K562 (cell line): ENCODE measurements around the gene TMEM39A.

ENCODE experiments used
- CTCF ChIP-seq, 3 experiments: IDR thresholded peaks in 2 of 3; conservative IDR thresholded peaks in 1 of 3; 2 replicates each; pipeline ENCODE4 v1.5.1; 2011 to 2012; ENCODE audit warnings: low read length in 3 of 3, mild to moderate bottlenecking in 3 of 3, control low read depth in 2 of 3, improper control_type of control experiment in 1 of 3, inconsistent platforms in 1 of 3, low read depth in 1 of 3, mixed read lengths in 1 of 3, moderate library complexity in 1 of 3; ENCODE audit not compliant: insufficient read depth in 2 of 3
- DDX20 ChIP-seq: fragments of 450-650 bp; IDR thresholded peaks from 2 replicates; pipeline ENCODE4 v1.6.1; 2016; ENCODE audit warnings: missing genetic modification characterization, low read depth, mild to moderate bottlenecking, missing compliant biosample characterization, moderate library complexity
- DPF2 ChIP-seq: fragments of 450-650 bp; IDR thresholded peaks from 2 replicates; pipeline ENCODE4 v1.6.1; 2016
- GATAD2A ChIP-seq: fragments of 450-650 bp; IDR thresholded peaks from 2 replicates; pipeline ENCODE4 v1.6.1; 2017
- HDAC2 ChIP-seq: fragments of 450-650 bp; IDR thresholded peaks from 2 replicates; pipeline ENCODE4 v1.6.1; 2016; ENCODE audit warnings: mild to moderate bottlenecking
- HMBOX1 ChIP-seq: sonication (generic); IDR thresholded peaks from 2 replicates; pipeline ENCODE4 v1.6.1; 2016
- HNRNPUL1 ChIP-seq: fragments of 200-400 bp; formaldehyde crosslinking; IDR thresholded peaks from 2 replicates; pipeline ENCODE4 v1.6.1; 2017; ENCODE audit warnings: low read length
- KLF10 ChIP-seq: fragments of 250-450 bp; sonication (Bioruptor Pico); IDR thresholded peaks from 2 replicates; pipeline ENCODE4 v1.6.1; 2021; ENCODE audit warnings: matching md5 sums
- L3MBTL2 ChIP-seq: fragments of 450-650 bp; IDR thresholded peaks from 2 replicates; pipeline ENCODE4 v1.6.1; 2016; ENCODE audit warnings: mild to moderate bottlenecking, moderate library complexity
- NCOA1 ChIP-seq: fragments of 450-650 bp; IDR thresholded peaks from 2 replicates; pipeline ENCODE4 v1.6.1; 2016; ENCODE audit warnings: low read depth
- REST ChIP-seq, 2 experiments: fragments of 450-650 bp; formaldehyde crosslinking in 1 of 2; IDR thresholded peaks; 2 replicates each; pipeline versions ENCODE4 v1.4.0 to v1.6.1; 2014 to 2020; ENCODE audit warnings: mild to moderate bottlenecking in 2 of 2, borderline replicate concordance in 1 of 2, low read depth in 1 of 2
- SPI1 ChIP-seq: IDR thresholded peaks from 2 replicates; pipeline ENCODE4 v1.6.1; 2011; ENCODE audit warnings: low read depth, low read length, control low read depth, borderline replicate concordance
- ZNF24 ChIP-seq: fragments of 450-650 bp; IDR thresholded peaks from 2 replicates; pipeline ENCODE4 v1.6.1; 2016

GRCh38 chr3:119453822-119454221 lies 9.6 kb downstream of the TMEM39A start:
- TF ChIP-seq CTCF (IDR thresholded peaks at IDR 0.05 in 2 of 3, conservative IDR thresholded peaks at IDR 0.05 in 1 of 3; ENCODE audit: insufficient read depth in 2 of 3, low read depth in 1 of 3, low read length in 3 of 3) (no peak), KLF10 (CRISPR knock-in tag) (no peak), REST (IDR thresholded peaks at IDR 0.05; ENCODE audit: borderline replicate concordance) (no peak), REST (CRISPR knock-in tag; IDR thresholded peaks at IDR 0.05; ENCODE audit: low read depth) (no peak), HNRNPUL1 (no peak), L3MBTL2 (no peak), SPI1 (no peak), GATAD2A (no peak), HDAC2 (no peak), NCOA1 (no peak), ZNF24 (no peak), HMBOX1 (no peak), DPF2 (no peak), DDX20 (no peak)
